Prostate gland (tissue), 2 donors: Measurements from ENCODE around the gene DUOX1.

Experiments used
- POLR2A ChIP-seq: fragments of 450-650 bp; IDR thresholded peaks from one replicate; pipeline ENCODE4 v1.6.1; 2016; ENCODE audit warnings: antibody characterized with exemption, mild to moderate bottlenecking
- TF ChIP-seq, protein P1 (sequence below), 4 experiments: fragments of 200-600 bp in 2 of 4; fragments of 450-650 bp in 2 of 4; sonication (generic) in 2 of 4; IDR thresholded peaks; 1 replicate in 3 of 4; 2 replicates in 1 of 4; pipeline ENCODE4 v1.5.1; 2016 to 2019; ENCODE audit warnings: antibody characterized with exemption in 4 of 4, mild to moderate bottlenecking in 2 of 4, moderate library complexity in 2 of 4

DNA sequence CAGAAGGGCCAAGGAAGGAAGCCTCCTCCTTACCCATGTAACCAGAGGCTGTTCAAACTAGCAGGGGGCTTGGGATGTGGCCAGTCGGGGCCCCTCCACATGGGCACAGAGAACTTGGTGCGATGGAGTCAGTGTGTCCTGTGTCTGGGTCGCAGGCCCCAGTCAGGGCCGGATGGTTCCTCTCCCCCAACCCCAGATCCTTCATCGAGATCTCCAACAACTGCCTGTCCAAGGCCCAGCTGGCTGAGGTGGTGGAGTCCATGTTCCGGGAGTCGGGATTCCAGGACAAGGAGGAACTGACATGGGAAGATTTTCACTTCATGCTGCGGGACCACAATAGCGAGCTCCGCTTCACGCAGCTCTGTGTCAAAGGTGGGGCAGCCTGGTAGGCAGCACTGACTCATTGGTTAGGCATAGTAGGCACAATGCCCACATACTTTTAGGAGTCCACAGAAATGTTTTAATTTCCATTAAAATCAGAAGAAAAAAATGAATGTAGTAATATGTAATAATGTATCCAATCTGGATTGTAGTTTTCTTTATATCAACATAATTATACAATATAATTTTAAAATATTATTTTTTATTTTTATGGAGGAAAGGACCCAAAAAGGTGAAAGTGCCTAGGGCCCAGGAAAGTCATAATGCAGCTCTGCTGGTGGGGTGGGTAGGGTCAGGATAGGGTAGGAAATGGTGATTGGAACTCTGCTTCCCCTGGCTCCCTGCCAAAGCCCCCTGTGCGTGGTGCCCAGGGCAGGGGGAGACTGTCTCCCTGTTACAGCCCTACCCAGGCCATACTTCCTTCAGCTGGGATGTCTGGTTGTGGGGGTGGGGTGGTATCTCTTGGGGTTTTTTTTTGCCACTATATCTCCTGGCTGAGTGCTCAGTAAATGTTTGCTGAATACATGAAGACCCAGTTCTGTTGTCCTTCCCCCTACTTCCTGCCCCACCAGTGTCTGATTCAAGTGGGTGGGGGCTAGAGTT lies 18.6 kb downstream of the DUOX1 start:
- TF ChIP-seq, protein P1, sequence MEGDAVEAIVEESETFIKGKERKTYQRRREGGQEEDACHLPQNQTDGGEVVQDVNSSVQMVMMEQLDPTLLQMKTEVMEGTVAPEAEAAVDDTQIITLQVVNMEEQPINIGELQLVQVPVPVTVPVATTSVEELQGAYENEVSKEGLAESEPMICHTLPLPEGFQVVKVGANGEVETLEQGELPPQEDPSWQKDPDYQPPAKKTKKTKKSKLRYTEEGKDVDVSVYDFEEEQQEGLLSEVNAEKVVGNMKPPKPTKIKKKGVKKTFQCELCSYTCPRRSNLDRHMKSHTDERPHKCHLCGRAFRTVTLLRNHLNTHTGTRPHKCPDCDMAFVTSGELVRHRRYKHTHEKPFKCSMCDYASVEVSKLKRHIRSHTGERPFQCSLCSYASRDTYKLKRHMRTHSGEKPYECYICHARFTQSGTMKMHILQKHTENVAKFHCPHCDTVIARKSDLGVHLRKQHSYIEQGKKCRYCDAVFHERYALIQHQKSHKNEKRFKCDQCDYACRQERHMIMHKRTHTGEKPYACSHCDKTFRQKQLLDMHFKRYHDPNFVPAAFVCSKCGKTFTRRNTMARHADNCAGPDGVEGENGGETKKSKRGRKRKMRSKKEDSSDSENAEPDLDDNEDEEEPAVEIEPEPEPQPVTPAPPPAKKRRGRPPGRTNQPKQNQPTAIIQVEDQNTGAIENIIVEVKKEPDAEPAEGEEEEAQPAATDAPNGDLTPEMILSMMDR (IDR thresholded peaks at IDR 0.05), result no peak
- no peak for TF ChIP-seq POLR2A
